ENCODE measurements around the gene OR52R1.

Gene OR52R1

GRCh38 chr11:4839851-4840549 lies 35.8 kb upstream of the OR52R1 start:
- no peak for DNase-seq (ENCODE audit: low read depth in 1 of 2, low spot score in 1 of 2)
- Histone ChIP-seq H3K27me3 (ENCODE audit: insufficient read depth, poor library complexity, severe bottlenecking) (no peaks in the 10 kb centered on the region), H3K27ac (replicated peaks) (no peak overlapping the region), H3K4me3 (replicated peaks; ENCODE audit: insufficient read depth, low read length) (no peak overlapping the region)
- TF ChIP-seq SPI1 (IDR thresholded peaks at IDR 0.05; ENCODE audit: borderline replicate concordance, low read depth) (no peak), REST (IDR thresholded peaks at IDR 0.05; ENCODE audit: insufficient replicate concordance, low read depth) (no peak), GABPA (IDR thresholded peaks at IDR 0.05; ENCODE audit: low read depth) (no peak), POLR2AphosphoS5 (IDR thresholded peaks at IDR 0.05; ENCODE audit: low read depth) (no peak), CTCF (IDR thresholded peaks at IDR 0.05; ENCODE audit: insufficient read depth, low read length) (no peak)

- no peak overlapping the region for H3K27ac ChIP-seq (replicated peaks)
- DNase-seq (ENCODE audit: low read depth in 1 of 2, low spot score in 1 of 2): no peak
- TF ChIP-seq POLR2AphosphoS5 (IDR thresholded peaks at IDR 0.05; ENCODE audit: low read depth) (no peak), SPI1 (IDR thresholded peaks at IDR 0.05; ENCODE audit: borderline replicate concordance, low read depth) (no peak), CTCF (IDR thresholded peaks at IDR 0.05; ENCODE audit: insufficient read depth, low read length) (no peak), GABPA (IDR thresholded peaks at IDR 0.05; ENCODE audit: low read depth) (no peak), REST (IDR thresholded peaks at IDR 0.05; ENCODE audit: insufficient replicate concordance, low read depth) (no peak)
- no peaks in the 10 kb centered on the region for H3K27me3 ChIP-seq (ENCODE audit: insufficient read depth, poor library complexity, severe bottlenecking)
- no peak overlapping the region for H3K4me3 ChIP-seq (replicated peaks; ENCODE audit: insufficient read depth, low read length)
Observed at GRCh38 chr11:4830909-4831308, 26.7 kb upstream of the OR52R1 start.

GRCh38 chr11:4830346-4830745 lies 26.2 kb upstream of the OR52R1 start:
- Histone ChIP-seq H3K27me3 (ENCODE audit: insufficient read depth, poor library complexity, severe bottlenecking) (no peaks in the 10 kb centered on the region), H3K4me3 (replicated peaks; ENCODE audit: insufficient read depth, low read length) (no peak overlapping the region), H3K27ac (replicated peaks) (no peak overlapping the region)
- DNase-seq (ENCODE audit: low read depth in 1 of 2, low spot score in 1 of 2): no peak
- no peak for TF ChIP-seq REST (IDR thresholded peaks at IDR 0.05; ENCODE audit: insufficient replicate concordance, low read depth)

Data from HL-60 (cell line).